Adrenal gland (tissue), 12 donors: Measurements from ENCODE around the gene DEFB132. TPM values are rescaled to one million over a fixed set of nuclear protein-coding genes. Genes with fewer than 3 reads are reported as not detected.

Experiments used
- DNase-seq, 7 donors: peaks; one replicate each; pipeline ENCODE4 v3.0.0-alpha.2; 2019 to 2020
- H3K27ac ChIP-seq, 5 donors: fragments of 200-600 bp; sonication (generic) in 4 of 5; 1 replicate in 3 of 5; 2 replicates in 2 of 5; pipeline versions ENCODE4 v1.5.1 to v1.8.0; 2016 to 2020; ENCODE audit warnings: mild to moderate bottlenecking in 1 of 5
- H3K27me3 ChIP-seq: fragments of 200-600 bp; 2 replicates; pipeline ENCODE4 v1.8.0; 2021
- H3K36me3 ChIP-seq, 2 donors: fragments of 200-600 bp; replicated peaks in 1 of 2; 1 replicate in 1 of 2; 2 replicates in 1 of 2; pipeline versions ENCODE4 v1.5.1 to v1.8.0; 2018 to 2022
- H3K4me1 ChIP-seq, 2 donors: fragments of 200-600 bp; replicated peaks in 1 of 2; 1 replicate in 1 of 2; 2 replicates in 1 of 2; pipeline versions ENCODE4 v1.5.1 to v1.8.0; 2018 to 2021
- H3K4me3 ChIP-seq, 4 donors: fragments of 200-600 bp; sonication (generic) in 3 of 4; one replicate each; pipeline ENCODE4 v1.5.1; 2016 to 2018
- H3K9me3 ChIP-seq, 3 donors: fragments of 200-600 bp; sonication (generic) in 1 of 3; replicated peaks in 1 of 3; 1 replicate in 2 of 3; 2 replicates in 1 of 3; pipeline versions ENCODE4 v1.5.1 to v1.8.0; 2016 to 2021
- POLR2A ChIP-seq, 2 donors: fragments of 450-650 bp; IDR thresholded peaks; one replicate each; pipeline ENCODE4 v1.6.1; 2017; ENCODE audit warnings: antibody characterized with exemption in 2 of 2, mild to moderate bottlenecking in 2 of 2, moderate library complexity in 1 of 2
- WGBS, 4 donors: extraction: QIAGEN DNeasy Blood & Tissue Kit in 2 of 4; methylation state at CpG; one replicate each; pipeline versions ENCODE4 v1.1.5 to v1.1.7; 2013 to 2017; 5-methylcytosine and 5-hydroxymethylcytosine counted together
- intact Hi-C, 2 donors: fragments of 100-400 bp; cut with DNase I; formaldehyde crosslinking; loops; one replicate each; pipeline versions ENCODE4 v1.14.1 to v1.15.0; 2022 to 2023
- polyA plus RNA-seq, 3 donors: library from polyadenylated mRNA; stranded (reverse); fragments of 200-250 nt in 2 of 3; fragments of 350-450 nt in 1 of 3; fragmentation: Illumina TruSeq in 1 of 3; extraction: RNeasy Lipid Tissue Mini Kit (QIAGEN cat#74804) in 1 of 3; gene quantifications; one replicate each; pipeline ENCODE4 v1.2.3, GENCODE V29; 2013 to 2014
- total RNA-seq, 9 donors: library from RNA; depleted of rRNA in 4 of 9; stranded (reverse); fragments of >200 nt in 4 of 9; fragments of 120-200 nt in 1 of 9; fragmentation: NEBNext Ultra II Directional in 1 of 9; extraction: Animal tissue kit (Norgen Biotek cat#: 25700) in 1 of 9; gene quantifications; one replicate each; pipeline versions ENCODE4 v1.1.0 to v1.2.4, GENCODE V29; 2013 to 2023
- TF ChIP-seq, protein P1 (sequence below), 6 experiments: fragments of 450-650 bp in 4 of 6; fragments of 200-600 bp in 2 of 6; sonication (generic) in 1 of 6; IDR thresholded peaks; 1 replicate in 5 of 6; 2 replicates in 1 of 6; pipeline versions ENCODE4 v1.5.1 to v1.8.0; 2016 to 2021; ENCODE audit warnings: antibody characterized with exemption in 6 of 6, mild to moderate bottlenecking in 2 of 6, moderate library complexity in 1 of 6
- donor health status: healthy with polysubstance abuse.
- donor health status: Bipolar disorder and iron deficiency.
- donor health status: DM: yes; HTN: yes; CAD: no.
- donor health status: DM: no; HTN: no; CAD: no.
- donor health status: DM: no; HTN: no; CAD: no.
- donor health status: DM: yes; HTN: yes; CAD: no.

Gene DEFB132
- total and polyA plus RNA-seq, 12 donors, result 0.03 TPM; not detected in 11

GRCh38 chr20:309841-310644, 52.5 kb downstream of the DEFB132 start:
- 2 to 4% (median 3%) methylated on average over 19 to 31 of the region's 31 CpGs for WGBS, 4 donors
- DNase-seq, result peak; percentile 98 to 100 (median 100)

GRCh38 chr20:310645-311044, 53.1 kb downstream of the DEFB132 start:
- peak overlapping the region in 2 of 4 donors; percentile 24 to 68 for H3K4me3 ChIP-seq
- H3K27me3 ChIP-seq, result no peaks in the 10 kb centered on the region
- peak overlapping the region in 4 of 5 donors; percentile 8 to 93 (median 32) for H3K27ac ChIP-seq
- H3K4me1 ChIP-seq, result peaks cover 8 to 16% of the 10 kb centered on the region in 2 donors
- no peak for DNase-seq
- no peak for TF ChIP-seq POLR2A (IDR thresholded peaks at IDR 0.05)
- TF ChIP-seq, protein P1, sequence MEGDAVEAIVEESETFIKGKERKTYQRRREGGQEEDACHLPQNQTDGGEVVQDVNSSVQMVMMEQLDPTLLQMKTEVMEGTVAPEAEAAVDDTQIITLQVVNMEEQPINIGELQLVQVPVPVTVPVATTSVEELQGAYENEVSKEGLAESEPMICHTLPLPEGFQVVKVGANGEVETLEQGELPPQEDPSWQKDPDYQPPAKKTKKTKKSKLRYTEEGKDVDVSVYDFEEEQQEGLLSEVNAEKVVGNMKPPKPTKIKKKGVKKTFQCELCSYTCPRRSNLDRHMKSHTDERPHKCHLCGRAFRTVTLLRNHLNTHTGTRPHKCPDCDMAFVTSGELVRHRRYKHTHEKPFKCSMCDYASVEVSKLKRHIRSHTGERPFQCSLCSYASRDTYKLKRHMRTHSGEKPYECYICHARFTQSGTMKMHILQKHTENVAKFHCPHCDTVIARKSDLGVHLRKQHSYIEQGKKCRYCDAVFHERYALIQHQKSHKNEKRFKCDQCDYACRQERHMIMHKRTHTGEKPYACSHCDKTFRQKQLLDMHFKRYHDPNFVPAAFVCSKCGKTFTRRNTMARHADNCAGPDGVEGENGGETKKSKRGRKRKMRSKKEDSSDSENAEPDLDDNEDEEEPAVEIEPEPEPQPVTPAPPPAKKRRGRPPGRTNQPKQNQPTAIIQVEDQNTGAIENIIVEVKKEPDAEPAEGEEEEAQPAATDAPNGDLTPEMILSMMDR (IDR thresholded peaks at IDR 0.05), result no peak
- no peaks in the 10 kb centered on the region for H3K9me3 ChIP-seq
- WGBS, 4 donors, result 2 to 7% (median 5%) methylated on average over 7 of the region's 7 CpGs
- intact Hi-C loops, result no loop called here
- H3K36me3 ChIP-seq, result no peaks in the 10 kb centered on the region

More at GRCh38 chr20:309841-310644, 52.5 kb downstream of the DEFB132 start:
- Histone ChIP-seq H3K27ac (peak overlapping the region; percentile 63 to 93 (median 81)), H3K27me3 (no peaks in the 10 kb centered on the region), H3K9me3 (no peaks in the 10 kb centered on the region), H3K36me3 (no peaks in the 10 kb centered on the region), H3K4me1 (peaks cover 8 to 16% of the 10 kb centered on the region in 2 donors), H3K4me3 (peak overlapping the region in 2 of 4 donors; percentile 24 to 68)
- intact Hi-C loops, result no loop called here
- TF ChIP-seq, protein P1 (IDR thresholded peaks at IDR 0.05), result peak in 1 of 6 experiments; percentile 3
- TF ChIP-seq POLR2A (IDR thresholded peaks at IDR 0.05), result peak in 1 of 2 donors; percentile 64

Other genes starting within 250 kb of the DEFB132 start
- gene DEFB125, start 170.1 kb upstream of the DEFB132 start, total RNA-seq, result not detected
- gene DEFB125, start 170.1 kb upstream of the DEFB132 start, polyA plus RNA-seq, result not detected
- gene DEFB126, start 115.1 kb upstream of the DEFB132 start, total RNA-seq, result not detected
- not detected for gene DEFB126, start 115.1 kb upstream of the DEFB132 start, polyA plus RNA-seq
- gene DEFB127, start 100.3 kb upstream of the DEFB132 start, total RNA-seq, result not detected
- not detected for gene DEFB127, start 100.3 kb upstream of the DEFB132 start, polyA plus RNA-seq
- not detected for gene DEFB128, start 68.0 kb upstream of the DEFB132 start, total RNA-seq
- gene DEFB128, start 68.0 kb upstream of the DEFB132 start, polyA plus RNA-seq, result not detected
- not detected for gene DEFB129, start 30.5 kb upstream of the DEFB132 start, total RNA-seq
- gene DEFB129, start 30.5 kb upstream of the DEFB132 start, polyA plus RNA-seq, result not detected
- gene C20orf96, start 33.0 kb downstream of the DEFB132 start, total RNA-seq, result 10 to 100 TPM in 1 of 9 donors, 1 to 10 TPM in 8; 2.7 to 20.2 (median 6.0) TPM
- 10 to 100 TPM in 1 of 3 donors, 1 to 10 TPM in 2; 5.3 to 13.7 (median 7.6) TPM for gene C20orf96, start 33.0 kb downstream of the DEFB132 start, polyA plus RNA-seq
- 10 to 100 TPM; 14.5 to 29.3 (median 18.2) TPM for gene ZCCHC3, start 39.8 kb downstream of the DEFB132 start, total RNA-seq
- 10 to 100 TPM; 11.1 to 11.5 (median 11.5) TPM for gene ZCCHC3, start 39.8 kb downstream of the DEFB132 start, polyA plus RNA-seq
- gene SOX12, start 67.8 kb downstream of the DEFB132 start, total RNA-seq, result 10 to 100 TPM in 6 of 9 donors, 1 to 10 TPM in 3; 4.6 to 38.8 (median 11.5) TPM
- 10 to 100 TPM in 1 of 3 donors, 1 to 10 TPM in 2; 2.0 to 12.8 (median 5.4) TPM for gene SOX12, start 67.8 kb downstream of the DEFB132 start, polyA plus RNA-seq
- gene NRSN2, start 89.4 kb downstream of the DEFB132 start, total RNA-seq, result 100 to 1,000 TPM in 2 of 9 donors, 10 to 100 TPM in 7; 33.7 to 146 (median 80.6) TPM
- 100 to 1,000 TPM in 2 of 3 donors, 10 to 100 TPM in 1; 70.0 to 263 (median 249) TPM for gene NRSN2, start 89.4 kb downstream of the DEFB132 start, polyA plus RNA-seq
- gene TRIB3, start 123.0 kb downstream of the DEFB132 start, total RNA-seq, result 10 to 100 TPM in 4 of 9 donors, 1 to 10 TPM in 5; 2.4 to 39.7 (median 9.4) TPM
- 10 to 100 TPM in 1 of 3 donors, 1 to 10 TPM in 2; 4.3 to 10.8 (median 5.3) TPM for gene TRIB3, start 123.0 kb downstream of the DEFB132 start, polyA plus RNA-seq
- gene RBCK1, start 150.6 kb downstream of the DEFB132 start, total RNA-seq, result 100 to 1,000 TPM in 6 of 9 donors, 10 to 100 TPM in 3; 55.2 to 163 (median 126) TPM
- 100 to 1,000 TPM in 2 of 3 donors, 10 to 100 TPM in 1; 82.9 to 339 (median 253) TPM for gene RBCK1, start 150.6 kb downstream of the DEFB132 start, polyA plus RNA-seq
- gene TBC1D20, start 204.8 kb downstream of the DEFB132 start, total RNA-seq, result 10 to 100 TPM; 35.6 to 53.6 (median 44.9) TPM
- 10 to 100 TPM; 23.8 to 38.5 (median 38.2) TPM for gene TBC1D20, start 204.8 kb downstream of the DEFB132 start, polyA plus RNA-seq